Lower leg skin (tissue), 3 donors: ENCODE data around the gene MOB1A.

Experiments used
- CTCF ChIP-seq, 3 donors: fragments of 450-650 bp; IDR thresholded peaks; one replicate each; pipeline ENCODE4 v1.5.1; 2016; ENCODE audit warnings: antibody characterized with exemption in 3 of 3, mild to moderate bottlenecking in 3 of 3, moderate library complexity in 2 of 3
- POLR2A ChIP-seq, 2 donors: fragments of 450-650 bp; IDR thresholded peaks; one replicate each; pipeline ENCODE4 v1.6.1; 2016 to 2017; ENCODE audit warnings: antibody characterized with exemption in 2 of 2, mild to moderate bottlenecking in 1 of 2, moderate library complexity in 1 of 2

- TF ChIP-seq CTCF (IDR thresholded peaks at IDR 0.05) (no peak), POLR2A (IDR thresholded peaks at IDR 0.05) (no peak)
Measured at GRCh38 chr2:74162951-74163350, 15.7 kb downstream of the MOB1A start.
